ENCODE measurements around the gene UBIAD1.

UBIAD1 gene

DNA sequence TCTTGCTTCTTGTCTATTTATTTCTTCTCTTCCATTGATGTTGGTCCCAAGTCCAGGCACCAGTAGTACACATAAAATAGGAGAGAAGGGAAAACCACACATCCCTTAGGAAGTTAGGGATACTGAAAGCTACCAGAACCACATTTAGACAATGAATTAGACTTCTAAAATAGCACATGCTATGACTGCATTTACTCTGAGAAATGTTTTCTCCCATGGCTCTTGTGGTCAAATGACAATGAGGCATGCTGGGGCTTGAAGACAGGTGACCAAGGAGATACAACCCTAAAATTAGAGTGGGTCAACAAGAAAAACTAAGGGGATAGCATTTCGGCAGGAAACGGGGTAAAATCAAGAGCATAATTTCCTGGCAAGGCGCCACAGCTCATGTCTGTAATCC lies 27.8 kb upstream of the UBIAD1 start:
- H3K27me3 ChIP-seq (ENCODE audit: insufficient read depth, insufficient read length) = no peaks in the 10 kb centered on the region
- H3K9ac ChIP-seq (ENCODE audit: insufficient read length, low read depth) = no peak overlapping the region
- peaks cover under 1% of the 10 kb centered on the region; the same call in 1 of the 2 replicates for H3K9me3 ChIP-seq (ENCODE audit: insufficient read depth, low read length)
- H3K4me1 ChIP-seq (ENCODE audit: insufficient read depth, insufficient read length) = no peaks in the 10 kb centered on the region
- H3K4me3 ChIP-seq (ENCODE audit: insufficient read length, low read depth) = no peak overlapping the region
- peaks cover 59% of the 10 kb centered on the region for H3K36me3 ChIP-seq (ENCODE audit: insufficient read depth, insufficient read length, low read length)
- no peak for DNase-seq (ENCODE audit: low read depth, low spot score)
- no peak for TF ChIP-seq YY1 (IDR thresholded peaks at IDR 0.05; ENCODE audit: insufficient read depth, insufficient read length)
- no peak for TF ChIP-seq SUZ12 (IDR thresholded peaks at IDR 0.05; ENCODE audit: extremely low read depth, insufficient read depth, insufficient read length)
- TF ChIP-seq ZNF274 (IDR thresholded peaks at IDR 0.05; ENCODE audit: low read depth, low read length) = no peak

DNA sequence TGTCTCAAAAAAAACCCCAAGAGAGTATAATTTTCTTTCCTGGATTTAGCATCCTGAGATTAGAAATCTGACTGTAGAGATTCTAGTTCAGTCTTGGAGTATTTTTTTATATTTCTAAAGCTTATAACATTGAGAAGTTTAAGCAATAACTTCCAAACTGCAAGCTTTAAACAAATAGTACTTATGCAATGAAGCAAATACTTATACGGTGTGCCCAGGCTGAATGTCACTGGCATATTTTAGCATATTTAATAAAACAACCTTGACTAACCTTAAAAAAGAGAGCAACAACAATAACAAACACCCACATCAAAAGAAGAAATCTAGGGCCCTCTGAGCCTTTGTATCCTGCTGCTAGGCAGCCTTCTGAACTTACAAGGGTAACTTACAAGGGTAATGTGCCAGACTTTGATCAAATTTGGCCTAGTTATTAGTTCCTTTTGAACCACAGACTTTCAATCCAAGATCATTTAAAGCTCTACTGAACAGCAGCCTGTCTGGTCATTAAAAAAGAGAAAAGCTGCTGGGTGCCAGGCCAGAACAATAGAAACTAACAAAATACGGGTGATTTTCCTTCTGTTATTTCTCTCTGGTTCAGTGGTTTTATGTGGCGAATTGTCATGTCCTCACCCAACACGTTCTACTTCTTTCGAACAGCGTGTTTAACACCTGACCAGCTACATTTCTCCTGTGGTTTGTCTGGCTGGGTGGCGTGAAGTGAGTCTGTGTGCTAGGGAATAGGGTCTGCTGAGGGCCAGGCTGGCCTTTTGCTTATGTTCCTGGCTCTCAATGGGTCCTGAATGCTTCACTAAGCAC lies 26.9 kb upstream of the UBIAD1 start:
- Histone ChIP-seq H3K9ac (ENCODE audit: insufficient read length, low read depth) (no peak overlapping the region), H3K27me3 (ENCODE audit: insufficient read depth, insufficient read length) (no peaks in the 10 kb centered on the region), H3K9me3 (ENCODE audit: insufficient read depth, low read length) (peaks cover 9% of the 10 kb centered on the region), H3K36me3 (ENCODE audit: insufficient read depth, insufficient read length, low read length) (peaks cover 61% of the 10 kb centered on the region), H3K4me3 (ENCODE audit: insufficient read length, low read depth) (no peak overlapping the region), H3K4me1 (ENCODE audit: insufficient read depth, insufficient read length) (no peaks in the 10 kb centered on the region)
- no peak for TF ChIP-seq YY1 (IDR thresholded peaks at IDR 0.05; ENCODE audit: insufficient read depth, insufficient read length)
- no peak for TF ChIP-seq ZNF274 (IDR thresholded peaks at IDR 0.05; ENCODE audit: low read depth, low read length)
- no peak for TF ChIP-seq SUZ12 (IDR thresholded peaks at IDR 0.05; ENCODE audit: extremely low read depth, insufficient read depth, insufficient read length)
- no peak for DNase-seq (ENCODE audit: low read depth, low spot score)

GRCh38 chr1:11248169-11248568 lies 24.8 kb upstream of the UBIAD1 start:
- Histone ChIP-seq H3K4me1 (ENCODE audit: insufficient read depth, insufficient read length) (no peaks in the 10 kb centered on the region), H3K36me3 (ENCODE audit: insufficient read depth, insufficient read length, low read length) (peaks cover 65% of the 10 kb centered on the region), H3K9me3 (ENCODE audit: insufficient read depth, low read length) (peaks cover 15% of the 10 kb centered on the region), H3K4me3 (ENCODE audit: insufficient read length, low read depth) (no peak overlapping the region), H3K9ac (ENCODE audit: insufficient read length, low read depth) (no peak overlapping the region), H3K27me3 (ENCODE audit: insufficient read depth, insufficient read length) (no peaks in the 10 kb centered on the region)
- peak; percentile 0 for DNase-seq (ENCODE audit: low read depth, low spot score)
- no peak for TF ChIP-seq ZNF274 (IDR thresholded peaks at IDR 0.05; ENCODE audit: low read depth, low read length)
- no peak for TF ChIP-seq YY1 (IDR thresholded peaks at IDR 0.05; ENCODE audit: insufficient read depth, insufficient read length)
- no peak for TF ChIP-seq SUZ12 (IDR thresholded peaks at IDR 0.05; ENCODE audit: extremely low read depth, insufficient read depth, insufficient read length)

GRCh38 chr1:11252538-11252937 lies 20.5 kb upstream of the UBIAD1 start:
- Histone ChIP-seq H3K4me3 (ENCODE audit: insufficient read length, low read depth) (no peak overlapping the region), H3K27me3 (ENCODE audit: insufficient read depth, insufficient read length) (no peaks in the 10 kb centered on the region), H3K36me3 (ENCODE audit: insufficient read depth, insufficient read length, low read length) (peaks cover 76% of the 10 kb centered on the region), H3K4me1 (ENCODE audit: insufficient read depth, insufficient read length) (no peaks in the 10 kb centered on the region), H3K9ac (ENCODE audit: insufficient read length, low read depth) (no peak overlapping the region), H3K9me3 (ENCODE audit: insufficient read depth, low read length) (peaks cover 15% of the 10 kb centered on the region)
- DNase-seq (ENCODE audit: low read depth, low spot score) = no peak
- TF ChIP-seq SUZ12 (IDR thresholded peaks at IDR 0.05; ENCODE audit: extremely low read depth, insufficient read depth, insufficient read length) (no peak), ZNF274 (IDR thresholded peaks at IDR 0.05; ENCODE audit: low read depth, low read length) (no peak), YY1 (IDR thresholded peaks at IDR 0.05; ENCODE audit: insufficient read depth, insufficient read length) (no peak)

DNA sequence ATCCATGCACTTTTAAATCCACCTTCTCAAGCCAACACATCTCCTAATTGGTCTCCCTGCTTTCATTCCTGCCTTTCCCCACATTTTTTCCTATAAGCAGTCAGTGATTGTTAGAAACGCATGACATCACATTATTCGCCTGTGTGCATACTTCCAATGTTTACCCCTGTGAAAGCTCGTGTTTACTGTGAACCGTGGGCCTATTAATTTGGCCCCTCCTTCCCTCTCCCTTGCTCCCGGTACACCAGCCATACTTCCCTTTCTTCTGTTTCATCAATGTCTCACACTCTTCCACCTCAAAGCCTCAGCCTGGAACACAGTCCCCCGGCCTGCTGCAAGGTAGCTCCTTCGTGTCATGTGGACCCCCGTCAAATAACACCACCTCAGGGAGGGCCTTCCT lies 19.8 kb upstream of the UBIAD1 start:
- Histone ChIP-seq H3K27me3 (ENCODE audit: insufficient read depth, insufficient read length) (no peaks in the 10 kb centered on the region), H3K9ac (ENCODE audit: insufficient read length, low read depth) (no peak overlapping the region), H3K9me3 (ENCODE audit: insufficient read depth, low read length) (peaks cover 15% of the 10 kb centered on the region), H3K36me3 (ENCODE audit: insufficient read depth, insufficient read length, low read length) (peaks cover 75% of the 10 kb centered on the region), H3K4me1 (ENCODE audit: insufficient read depth, insufficient read length) (no peaks in the 10 kb centered on the region), H3K4me3 (ENCODE audit: insufficient read length, low read depth) (no peak overlapping the region)
- no peak for DNase-seq (ENCODE audit: low read depth, low spot score)
- TF ChIP-seq SUZ12 (IDR thresholded peaks at IDR 0.05; ENCODE audit: extremely low read depth, insufficient read depth, insufficient read length) (no peak), ZNF274 (IDR thresholded peaks at IDR 0.05; ENCODE audit: low read depth, low read length) (no peak), YY1 (IDR thresholded peaks at IDR 0.05; ENCODE audit: insufficient read depth, insufficient read length) (no peak)

- Histone ChIP-seq H3K4me1 (ENCODE audit: insufficient read depth, insufficient read length) (no peaks in the 10 kb centered on the region), H3K9me3 (ENCODE audit: insufficient read depth, low read length) (peaks cover 4% of the 10 kb centered on the region; the same call in 1 of the 2 replicates), H3K27me3 (ENCODE audit: insufficient read depth, insufficient read length) (no peaks in the 10 kb centered on the region), H3K9ac (ENCODE audit: insufficient read length, low read depth) (no peak overlapping the region), H3K4me3 (ENCODE audit: insufficient read length, low read depth) (no peak overlapping the region), H3K36me3 (ENCODE audit: insufficient read depth, insufficient read length, low read length) (peaks cover 77% of the 10 kb centered on the region)
- TF ChIP-seq YY1 (IDR thresholded peaks at IDR 0.05; ENCODE audit: insufficient read depth, insufficient read length) (no peak), ZNF274 (IDR thresholded peaks at IDR 0.05; ENCODE audit: low read depth, low read length) (no peak), SUZ12 (IDR thresholded peaks at IDR 0.05; ENCODE audit: extremely low read depth, insufficient read depth, insufficient read length) (no peak)
- no peak for DNase-seq (ENCODE audit: low read depth, low spot score)
Observed at GRCh38 chr1:11256299-11256698, 16.7 kb upstream of the UBIAD1 start.

- H3K4me1 ChIP-seq (ENCODE audit: insufficient read depth, insufficient read length) = no peaks in the 10 kb centered on the region
- H3K27me3 ChIP-seq (ENCODE audit: insufficient read depth, insufficient read length) = no peaks in the 10 kb centered on the region
- peaks cover 22% of the 10 kb centered on the region for H3K36me3 ChIP-seq (ENCODE audit: insufficient read depth, insufficient read length, low read length)
- H3K9ac ChIP-seq (ENCODE audit: insufficient read length, low read depth) = peak within 1 kb of the TSS; percentile 97
- peak within 1 kb of the TSS; percentile 88 for H3K4me3 ChIP-seq (ENCODE audit: insufficient read length, low read depth)
- peak; percentile 97 for DNase-seq (ENCODE audit: low read depth, low spot score)
- no peaks in the 10 kb centered on the region for H3K9me3 ChIP-seq (ENCODE audit: insufficient read depth, low read length)
- TF ChIP-seq ZNF274 (IDR thresholded peaks at IDR 0.05; ENCODE audit: low read depth, low read length) = no peak
- no peak for TF ChIP-seq YY1 (IDR thresholded peaks at IDR 0.05; ENCODE audit: insufficient read depth, insufficient read length)
- no peak for TF ChIP-seq SUZ12 (IDR thresholded peaks at IDR 0.05; ENCODE audit: extremely low read depth, insufficient read depth, insufficient read length)
Observed at GRCh38 chr1:11262171-11263049, 10.6 kb upstream of the UBIAD1 start, which contains the start of gene MTOR. Gene MTOR (minus strand): TSS chr1:11262551. CDS start chr1:11259409, 3,142 bp downstream.
